Osteocyte (in vitro differentiated cells): ENCODE data around the gene SENP5. TPM values are rescaled to one million over a fixed set of nuclear protein-coding genes. Genes with fewer than 3 reads are reported as not detected.

Experiments
- DNase-seq: peaks from one replicate; pipeline ENCODE4 v3.0.0; 2021; ENCODE audit warnings: mixed read lengths; ENCODE audit not compliant: unreplicated experiment; ENCODE audit errors: extremely low spot score
- H3K27ac Mint-ChIP-seq: one replicate; pipeline ENCODE4 v1.8.0; 2021; ENCODE audit warnings: mild to moderate bottlenecking, mixed read lengths; ENCODE audit not compliant: unreplicated experiment
- H3K27me3 Mint-ChIP-seq: one replicate; pipeline ENCODE4 v1.8.0; 2021; ENCODE audit warnings: mixed read lengths; ENCODE audit not compliant: unreplicated experiment
- H3K36me3 Mint-ChIP-seq: one replicate; pipeline ENCODE4 v1.8.0; 2021; ENCODE audit warnings: mixed read lengths; ENCODE audit not compliant: unreplicated experiment
- H3K4me1 Mint-ChIP-seq: one replicate; pipeline ENCODE4 v1.8.0; 2021; ENCODE audit warnings: mixed read lengths; ENCODE audit not compliant: unreplicated experiment
- H3K4me3 Mint-ChIP-seq: one replicate; pipeline ENCODE4 v1.8.0; 2021; ENCODE audit warnings: mild to moderate bottlenecking, moderate library complexity, mixed read lengths; ENCODE audit not compliant: unreplicated experiment
- H3K9me3 Mint-ChIP-seq: one replicate; pipeline ENCODE4 v1.8.0; 2021; ENCODE audit warnings: mixed read lengths; ENCODE audit not compliant: unreplicated experiment
- total RNA-seq: library from RNA; stranded (reverse); gene quantifications from 2 replicates; pipeline ENCODE4 v1.2.1, GENCODE V29; 2021
- TF ChIP-seq, protein P1 (sequence below): fragments of 200-600 bp; sonication (generic); IDR thresholded peaks from 2 replicates; pipeline ENCODE4 v1.5.0; 2021; ENCODE audit warnings: antibody characterized with exemption, mild to moderate bottlenecking, moderate library complexity

Gene SENP5
- total RNA-seq, 1 donor from 2014 or later: 35.9 TPM

DNA sequence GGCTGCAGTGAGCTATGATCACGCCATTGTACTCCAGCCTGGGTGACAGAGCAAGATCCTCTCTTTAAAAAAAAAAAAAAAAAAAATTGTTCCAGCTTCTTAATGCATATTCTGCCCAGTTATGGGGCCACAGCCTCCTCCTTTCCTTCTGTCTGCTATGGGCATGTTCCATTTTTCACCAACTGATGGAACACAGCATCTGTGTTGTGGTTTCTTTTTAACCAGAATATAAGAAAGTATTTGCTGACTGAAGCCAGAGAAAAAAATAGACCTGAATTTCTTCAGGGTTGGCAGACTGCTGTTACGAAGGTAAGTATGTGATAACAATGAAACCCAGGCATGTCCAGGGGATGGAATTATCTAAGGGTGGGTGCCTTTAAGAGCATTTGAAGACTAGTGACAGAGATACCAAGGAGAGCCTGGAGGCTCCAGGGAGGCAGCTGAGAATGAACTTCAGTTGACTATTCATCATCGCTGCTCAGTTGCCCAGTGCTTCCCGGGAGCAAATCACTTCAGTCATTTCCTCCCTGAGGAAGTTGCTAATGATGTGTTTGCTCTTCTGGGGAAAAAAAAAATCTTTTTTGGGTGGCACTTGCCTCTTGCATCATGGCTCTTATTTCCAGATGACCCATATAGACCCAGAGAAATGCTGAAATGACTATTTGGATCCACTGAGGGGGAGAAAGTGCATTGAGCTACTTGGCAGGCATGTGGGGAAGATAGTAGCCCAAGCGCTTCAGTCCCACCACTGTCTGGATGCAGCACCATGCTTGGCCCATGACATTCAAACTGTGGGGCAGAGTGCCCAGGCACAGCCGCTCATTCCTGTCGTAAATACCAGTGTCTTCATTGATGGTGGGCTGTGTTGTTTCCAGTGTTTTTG, 60.1 kb downstream of the SENP5 start:
- Mint-ChIP-seq H3K36me3 (peaks cover 33% of the 10 kb centered on the region), H3K27ac (no peak overlapping the region), H3K4me1 (no peaks in the 10 kb centered on the region), H3K27me3 (no peaks in the 10 kb centered on the region), H3K9me3 (no peaks in the 10 kb centered on the region), H3K4me3 (no peak overlapping the region)
- TF ChIP-seq, protein P1, sequence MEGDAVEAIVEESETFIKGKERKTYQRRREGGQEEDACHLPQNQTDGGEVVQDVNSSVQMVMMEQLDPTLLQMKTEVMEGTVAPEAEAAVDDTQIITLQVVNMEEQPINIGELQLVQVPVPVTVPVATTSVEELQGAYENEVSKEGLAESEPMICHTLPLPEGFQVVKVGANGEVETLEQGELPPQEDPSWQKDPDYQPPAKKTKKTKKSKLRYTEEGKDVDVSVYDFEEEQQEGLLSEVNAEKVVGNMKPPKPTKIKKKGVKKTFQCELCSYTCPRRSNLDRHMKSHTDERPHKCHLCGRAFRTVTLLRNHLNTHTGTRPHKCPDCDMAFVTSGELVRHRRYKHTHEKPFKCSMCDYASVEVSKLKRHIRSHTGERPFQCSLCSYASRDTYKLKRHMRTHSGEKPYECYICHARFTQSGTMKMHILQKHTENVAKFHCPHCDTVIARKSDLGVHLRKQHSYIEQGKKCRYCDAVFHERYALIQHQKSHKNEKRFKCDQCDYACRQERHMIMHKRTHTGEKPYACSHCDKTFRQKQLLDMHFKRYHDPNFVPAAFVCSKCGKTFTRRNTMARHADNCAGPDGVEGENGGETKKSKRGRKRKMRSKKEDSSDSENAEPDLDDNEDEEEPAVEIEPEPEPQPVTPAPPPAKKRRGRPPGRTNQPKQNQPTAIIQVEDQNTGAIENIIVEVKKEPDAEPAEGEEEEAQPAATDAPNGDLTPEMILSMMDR: no peak
- DNase-seq: no peak

DNA sequence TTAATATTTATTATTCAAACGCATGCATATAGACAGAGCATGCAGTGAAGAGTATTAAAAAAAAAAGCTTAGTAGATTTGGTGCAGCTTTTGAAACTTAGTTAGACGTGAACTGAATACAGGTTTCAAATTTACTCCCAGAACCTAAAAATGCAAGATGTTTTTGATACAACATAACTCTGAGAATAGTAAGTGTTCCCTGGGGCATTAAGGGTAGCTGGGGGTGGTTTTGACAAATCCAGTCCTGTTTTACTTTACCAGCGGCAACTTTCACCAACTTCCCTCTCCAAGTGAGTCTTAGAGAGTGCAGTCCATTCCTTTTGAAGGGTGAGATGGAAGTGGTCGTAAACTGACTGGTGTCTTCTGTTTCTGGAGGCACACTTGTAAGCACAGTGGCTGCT, 63.4 kb downstream of the SENP5 start:
- Mint-ChIP-seq H3K4me1 (no peaks in the 10 kb centered on the region), H3K9me3 (no peaks in the 10 kb centered on the region), H3K27me3 (no peaks in the 10 kb centered on the region), H3K36me3 (peaks cover 44% of the 10 kb centered on the region), H3K27ac (no peak overlapping the region), H3K4me3 (no peak overlapping the region)
- TF ChIP-seq, protein P1: no peak
- no peak for DNase-seq

DNA sequence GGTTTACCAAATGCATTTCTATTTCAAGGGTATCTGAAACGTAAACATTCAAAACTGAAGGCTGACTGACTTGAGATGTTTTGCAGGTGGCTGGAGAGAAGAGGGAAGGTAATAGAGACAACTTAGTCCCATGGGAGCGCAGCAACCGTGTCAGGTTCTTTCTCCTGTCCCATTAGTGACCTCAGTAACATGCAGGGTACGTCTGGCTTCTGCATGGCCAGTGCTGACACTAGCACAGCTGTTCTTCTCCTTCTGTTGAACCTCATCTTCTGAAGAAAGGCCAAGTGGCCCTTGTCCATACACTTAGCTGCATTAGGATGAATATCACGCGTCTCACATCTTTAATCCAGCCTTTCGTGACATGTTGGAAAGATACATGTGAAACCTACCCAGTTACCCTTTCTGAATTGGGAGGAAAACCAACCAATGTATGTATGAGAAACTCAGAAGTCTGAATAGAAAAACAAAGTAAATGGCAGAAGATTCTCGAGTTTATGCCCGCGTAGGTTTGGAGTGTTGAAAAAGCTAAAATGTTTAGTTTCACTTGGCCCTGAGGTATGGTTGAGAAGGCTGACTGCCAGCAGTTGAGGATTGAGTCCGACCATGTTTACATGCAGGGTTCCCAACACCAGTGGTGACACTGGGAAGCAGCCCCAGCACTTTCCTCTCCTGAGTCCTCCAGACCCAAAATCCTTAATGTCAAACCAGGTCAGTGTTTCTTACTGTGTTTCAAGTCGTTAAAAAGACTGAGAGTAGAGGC, 64.3 kb downstream of the SENP5 start:
- H3K27ac Mint-ChIP-seq: no peak overlapping the region
- H3K4me1 Mint-ChIP-seq: no peaks in the 10 kb centered on the region
- H3K36me3 Mint-ChIP-seq: peaks cover 53% of the 10 kb centered on the region

DNA sequence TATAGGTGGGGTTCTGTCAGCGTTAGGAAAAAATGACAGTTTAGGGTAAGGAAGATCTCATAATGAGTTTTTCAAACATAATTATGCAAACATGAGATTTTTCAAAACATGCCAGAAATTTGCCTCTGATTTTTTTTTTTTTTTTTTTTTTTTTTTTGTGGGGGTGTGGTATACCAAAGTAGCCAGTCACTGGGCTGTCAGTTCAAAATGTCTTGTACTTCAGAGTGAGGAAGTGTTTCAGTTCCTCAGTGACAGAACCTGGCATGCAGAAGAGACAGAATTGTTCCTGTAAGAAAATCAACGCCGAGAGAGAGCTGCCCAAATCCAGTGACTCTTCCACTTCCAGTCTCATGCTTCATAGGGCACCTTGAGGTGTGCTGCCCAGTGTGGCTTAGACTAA, 64.9 kb downstream of the SENP5 start:
- TF ChIP-seq, protein P1: no peak
- no peaks in the 10 kb centered on the region for H3K27me3 Mint-ChIP-seq
- no peaks in the 10 kb centered on the region for H3K9me3 Mint-ChIP-seq
- H3K27ac Mint-ChIP-seq: no peak overlapping the region
- no peak overlapping the region for H3K4me3 Mint-ChIP-seq
- H3K4me1 Mint-ChIP-seq: no peaks in the 10 kb centered on the region
- H3K36me3 Mint-ChIP-seq: peaks cover 56% of the 10 kb centered on the region
- DNase-seq: no peak

More for the DNA sequence above, 64.3 kb downstream of the SENP5 start:
- Mint-ChIP-seq H3K4me3 (no peak overlapping the region), H3K27me3 (no peaks in the 10 kb centered on the region), H3K9me3 (no peaks in the 10 kb centered on the region)
- TF ChIP-seq, protein P1: no peak
- DNase-seq: no peak

DNA sequence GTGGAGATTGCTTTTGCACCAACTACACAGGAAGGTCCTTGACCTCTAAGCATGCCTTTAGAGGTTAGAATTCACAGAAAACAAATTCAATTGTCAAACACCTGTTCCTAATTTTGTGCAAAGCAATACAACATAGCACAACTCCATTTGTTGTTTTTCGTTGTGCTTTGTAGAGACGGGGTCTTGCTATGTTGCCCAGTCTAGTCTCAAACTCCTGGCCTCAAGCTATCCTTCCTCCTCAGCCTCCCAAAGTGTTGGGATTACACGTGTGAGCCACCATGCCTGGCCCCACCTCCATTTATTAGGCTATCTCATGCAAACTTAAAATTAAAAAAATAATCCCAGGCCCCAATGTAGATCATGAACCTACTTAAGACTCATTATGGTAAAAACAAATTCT, 68.6 kb downstream of the SENP5 start:
- peaks cover 15% of the 10 kb centered on the region for H3K4me1 Mint-ChIP-seq
- TF ChIP-seq, protein P1: no peak
- no peak overlapping the region for H3K4me3 Mint-ChIP-seq
- no peaks in the 10 kb centered on the region for H3K9me3 Mint-ChIP-seq
- H3K27ac Mint-ChIP-seq: peak overlapping the region; percentile 41
- peak; percentile 5 for DNase-seq
- peaks cover 50% of the 10 kb centered on the region for H3K36me3 Mint-ChIP-seq
- no peaks in the 10 kb centered on the region for H3K27me3 Mint-ChIP-seq
